K562 treated with DMSO at 1 percent for 24 hours (cell line): ENCODE results near the gene KCNMB3. TPM values are rescaled to one million over a fixed set of nuclear protein-coding genes. Genes with fewer than 3 reads are reported as not detected.

ENCODE experiments used
- total RNA-seq: library from RNA; unstranded; fragments of 300-600 nt; gene quantifications from 2 replicates; pipeline ENCODE4 v1.2.3, GENCODE V29; 2022; ENCODE audit warnings: low read depth; ENCODE audit not compliant: insufficient read depth

KCNMB3 gene
- 4.2 and 5.3 TPM in 2 replicates for total RNA-seq

GRCh38 chr3:179250803-179251476 is at the start of gene KCNMB3:
Gene KCNMB3, minus strand, starts transcription at chr3:179251114. Its CDS starts 124 bp downstream, at chr3:179250990.

Other genes with a start within 250 kb of the KCNMB3 start
- gene ZMAT3, start 179.3 kb downstream of the KCNMB3 start, total RNA-seq, result 5.8 and 8.4 TPM in 2 replicates
- 5.6 and 10.1 TPM in 2 replicates for gene PIK3CA, start 102.8 kb downstream of the KCNMB3 start, total RNA-seq
- 24.6 and 29.8 TPM in 2 replicates for gene ZNF639, start 71.9 kb upstream of the KCNMB3 start, total RNA-seq
- 8.8 and 10.2 TPM in 2 replicates for gene MFN1, start 96.6 kb upstream of the KCNMB3 start, total RNA-seq
- gene GNB4, start 200.4 kb upstream of the KCNMB3 start, total RNA-seq, result 6.8 and 6.9 TPM in 2 replicates